Stimulated activated naive CD4-positive, alpha-beta T cell treated with Interleukin-2 at 50 U/mL for 16 hours (primary cell): Measurements from ENCODE around the gene CRTAP.
"Not testable (repeated sequence)": the region's sequence is repeated elsewhere in the genome, so short reads cannot be mapped to it uniquely, and the experiment has no call there.

ENCODE experiments used
- DNase-seq: peaks from one replicate; lab custom pipeline; 2025; lab: John Stamatoyannopoulos, UW

Gene CRTAP

GRCh38 chr3:33099701-33100100 is 14.1 kb upstream of the CRTAP start:
- DNase-seq: no peak

- DNase-seq: no peak
Measured at GRCh38 chr3:33100229-33100628, 13.6 kb upstream of the CRTAP start.

- DNase-seq: no peak
Measured at GRCh38 chr3:33103034-33103433, 10.8 kb upstream of the CRTAP start.

GRCh38 chr3:33103480-33103879 is 10.3 kb upstream of the CRTAP start:
- DNase-seq: no peak

GRCh38 chr3:33104803-33105202 is 9.0 kb upstream of the CRTAP start:
- no peak for DNase-seq

- no peak for DNase-seq
Measured at GRCh38 chr3:33105341-33105948, 8.4 kb upstream of the CRTAP start.

GRCh38 chr3:33106854-33107253 is 7.0 kb upstream of the CRTAP start:
- not testable (repeated sequence) for DNase-seq

- DNase-seq: no peak
Measured at GRCh38 chr3:33111581-33111980, 2.2 kb upstream of the CRTAP start.

GRCh38 chr3:33114622-33115023 is 809 bp downstream of the CRTAP start:
- no peak for DNase-seq

- DNase-seq: no peak
Measured at GRCh38 chr3:33115024-33115768, 1.4 kb downstream of the CRTAP start.

- DNase-seq: no peak
Measured at GRCh38 chr3:33117461-33117860, 3.6 kb downstream of the CRTAP start.

- DNase-seq: no peak
Measured at GRCh38 chr3:33119891-33120290, 6.1 kb downstream of the CRTAP start.

- no peak for DNase-seq
Measured at GRCh38 chr3:33122991-33123390, 9.2 kb downstream of the CRTAP start.

- DNase-seq: no peak
Measured at GRCh38 chr3:33124638-33125037, 10.8 kb downstream of the CRTAP start.

- no peak for DNase-seq
Measured at GRCh38 chr3:33125840-33126239, 12.0 kb downstream of the CRTAP start.

- no peak for DNase-seq
Measured at GRCh38 chr3:33128706-33129105, 14.9 kb downstream of the CRTAP start.

GRCh38 chr3:33130144-33130543 is 16.3 kb downstream of the CRTAP start:
- no peak for DNase-seq

- no peak for DNase-seq
Measured at GRCh38 chr3:33131331-33132018, 17.7 kb downstream of the CRTAP start.

GRCh38 chr3:33132019-33132360 is 18.2 kb downstream of the CRTAP start:
- DNase-seq: no peak

GRCh38 chr3:33134026-33134625 is 20.3 kb downstream of the CRTAP start:
- no peak for DNase-seq

GRCh38 chr3:33137691-33138090 is 23.9 kb downstream of the CRTAP start:
- no peak for DNase-seq

GRCh38 chr3:33139006-33139623 is 25.3 kb downstream of the CRTAP start:
- DNase-seq: not testable (repeated sequence)

GRCh38 chr3:33139996-33140395 is 26.2 kb downstream of the CRTAP start:
- DNase-seq: no peak
